BE2C (cell line): ENCODE measurements around the gene RPS21.

Experiments used
- DNase-seq: peaks from one replicate; pipeline ENCODE4 v3.0.0-alpha.2; 2020
- H3K27me3 ChIP-seq: fragments of 250-450 bp; sonication (Bioruptor Pico); 2 replicates; pipeline ENCODE4 v1.5.1; 2020; ENCODE audit warnings: mild to moderate bottlenecking
- H3K36me3 ChIP-seq: fragments of 250-450 bp; sonication (Bioruptor Pico); 2 replicates; pipeline ENCODE4 v1.5.1; 2020; ENCODE audit warnings: mild to moderate bottlenecking
- H3K4me1 ChIP-seq: fragments of 250-450 bp; sonication (Bioruptor Pico); 2 replicates; pipeline ENCODE4 v1.5.1; 2020
- H3K4me3 ChIP-seq: 2 replicates; pipeline ENCODE4 v1.5.1; 2011; ENCODE audit warnings: low read depth, low read length
- H3K9me3 ChIP-seq: fragments of 250-450 bp; sonication (Bioruptor Pico); 2 replicates; pipeline ENCODE4 v1.5.1; 2020
- TF ChIP-seq, protein P1 (sequence below): IDR thresholded peaks from 2 replicates; pipeline ENCODE4 v1.5.1; 2012; ENCODE audit warnings: mild to moderate bottlenecking, low read depth, low read length

Gene RPS21

DNA sequence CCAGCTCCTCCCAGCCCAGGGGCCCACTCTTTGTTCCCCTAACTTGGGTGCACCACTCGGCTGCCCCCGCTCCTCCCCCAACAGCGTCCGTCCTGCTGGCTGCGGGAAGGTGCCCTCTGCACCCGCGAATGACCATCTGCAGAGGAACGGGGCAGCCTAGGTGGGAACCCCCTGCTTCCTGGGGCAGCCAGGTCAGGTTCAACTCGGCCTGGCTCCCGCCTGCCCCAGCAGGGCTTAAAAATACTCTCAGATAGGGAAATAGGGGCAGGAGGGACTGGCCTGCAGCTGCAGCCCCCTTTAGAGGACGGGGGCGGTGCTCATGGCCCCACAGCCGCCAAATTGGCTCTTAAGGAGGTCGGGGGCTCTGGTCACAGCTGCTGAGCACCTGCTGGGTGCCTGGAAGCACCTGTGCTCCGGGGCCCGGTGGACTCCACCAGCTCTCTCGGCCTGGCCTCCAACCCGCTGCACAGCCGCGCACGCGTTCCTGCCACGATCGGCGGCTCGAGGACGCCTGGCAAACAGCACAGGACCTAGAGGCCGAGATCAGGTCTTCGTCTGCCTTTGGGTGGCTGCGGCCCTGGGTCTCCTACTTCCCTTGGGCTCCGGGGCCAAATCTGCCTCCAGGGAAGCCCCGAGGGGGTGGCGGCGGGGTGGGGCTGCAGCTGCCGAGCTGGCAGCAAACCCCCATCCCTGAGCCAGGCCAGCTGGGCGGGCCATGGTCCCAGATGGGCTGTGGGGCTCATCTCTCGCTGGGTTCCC lies 19.1 kb upstream of the RPS21 start:
- H3K9me3 ChIP-seq, result no peaks in the 10 kb centered on the region
- peak; percentile 74 for DNase-seq
- peak overlapping the region; percentile 52 for H3K4me3 ChIP-seq
- H3K4me1 ChIP-seq, result peaks cover 34% of the 10 kb centered on the region
- TF ChIP-seq, protein P1, sequence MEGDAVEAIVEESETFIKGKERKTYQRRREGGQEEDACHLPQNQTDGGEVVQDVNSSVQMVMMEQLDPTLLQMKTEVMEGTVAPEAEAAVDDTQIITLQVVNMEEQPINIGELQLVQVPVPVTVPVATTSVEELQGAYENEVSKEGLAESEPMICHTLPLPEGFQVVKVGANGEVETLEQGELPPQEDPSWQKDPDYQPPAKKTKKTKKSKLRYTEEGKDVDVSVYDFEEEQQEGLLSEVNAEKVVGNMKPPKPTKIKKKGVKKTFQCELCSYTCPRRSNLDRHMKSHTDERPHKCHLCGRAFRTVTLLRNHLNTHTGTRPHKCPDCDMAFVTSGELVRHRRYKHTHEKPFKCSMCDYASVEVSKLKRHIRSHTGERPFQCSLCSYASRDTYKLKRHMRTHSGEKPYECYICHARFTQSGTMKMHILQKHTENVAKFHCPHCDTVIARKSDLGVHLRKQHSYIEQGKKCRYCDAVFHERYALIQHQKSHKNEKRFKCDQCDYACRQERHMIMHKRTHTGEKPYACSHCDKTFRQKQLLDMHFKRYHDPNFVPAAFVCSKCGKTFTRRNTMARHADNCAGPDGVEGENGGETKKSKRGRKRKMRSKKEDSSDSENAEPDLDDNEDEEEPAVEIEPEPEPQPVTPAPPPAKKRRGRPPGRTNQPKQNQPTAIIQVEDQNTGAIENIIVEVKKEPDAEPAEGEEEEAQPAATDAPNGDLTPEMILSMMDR, result no peak
- peaks cover 3% of the 10 kb centered on the region; the same call in 1 of the 2 replicates for H3K27me3 ChIP-seq
- no peaks in the 10 kb centered on the region for H3K36me3 ChIP-seq

DNA sequence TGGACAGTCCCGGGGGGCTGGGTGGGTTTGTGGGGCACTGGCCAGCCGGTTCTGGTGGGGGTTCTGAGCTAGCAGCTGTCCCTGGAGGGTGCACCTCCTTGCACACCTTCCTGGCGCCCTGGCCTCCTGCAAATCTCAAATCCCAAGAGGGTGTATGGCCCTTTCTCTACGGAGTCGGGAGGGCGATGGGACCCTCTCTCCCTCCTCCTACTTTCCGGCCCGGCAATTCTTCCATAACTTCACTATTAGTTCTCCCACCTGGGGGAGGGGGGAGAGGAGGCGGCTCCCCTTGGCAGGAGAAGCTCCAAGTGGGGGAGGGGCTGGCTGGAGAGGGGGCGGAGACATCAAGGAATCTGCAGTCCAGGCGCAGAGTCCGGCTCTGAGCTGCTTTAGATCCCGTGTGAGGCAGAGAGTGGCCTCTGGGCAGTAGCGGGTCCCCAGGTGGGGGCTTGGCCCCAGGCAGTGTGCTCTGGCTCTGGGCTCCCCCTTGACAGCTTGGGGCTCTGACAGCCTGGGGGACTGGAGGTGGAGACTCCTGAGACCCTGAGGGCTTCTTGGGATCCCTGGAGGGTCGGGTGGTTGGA lies 18.4 kb upstream of the RPS21 start:
- Histone ChIP-seq H3K4me1 (peaks cover 29% of the 10 kb centered on the region), H3K36me3 (no peaks in the 10 kb centered on the region), H3K4me3 (peak overlapping the region; percentile 52), H3K27me3 (peaks cover 3% of the 10 kb centered on the region; the same call in 1 of the 2 replicates), H3K9me3 (no peaks in the 10 kb centered on the region)
- TF ChIP-seq, protein P1, result no peak
- DNase-seq, result peak; percentile 56

DNA sequence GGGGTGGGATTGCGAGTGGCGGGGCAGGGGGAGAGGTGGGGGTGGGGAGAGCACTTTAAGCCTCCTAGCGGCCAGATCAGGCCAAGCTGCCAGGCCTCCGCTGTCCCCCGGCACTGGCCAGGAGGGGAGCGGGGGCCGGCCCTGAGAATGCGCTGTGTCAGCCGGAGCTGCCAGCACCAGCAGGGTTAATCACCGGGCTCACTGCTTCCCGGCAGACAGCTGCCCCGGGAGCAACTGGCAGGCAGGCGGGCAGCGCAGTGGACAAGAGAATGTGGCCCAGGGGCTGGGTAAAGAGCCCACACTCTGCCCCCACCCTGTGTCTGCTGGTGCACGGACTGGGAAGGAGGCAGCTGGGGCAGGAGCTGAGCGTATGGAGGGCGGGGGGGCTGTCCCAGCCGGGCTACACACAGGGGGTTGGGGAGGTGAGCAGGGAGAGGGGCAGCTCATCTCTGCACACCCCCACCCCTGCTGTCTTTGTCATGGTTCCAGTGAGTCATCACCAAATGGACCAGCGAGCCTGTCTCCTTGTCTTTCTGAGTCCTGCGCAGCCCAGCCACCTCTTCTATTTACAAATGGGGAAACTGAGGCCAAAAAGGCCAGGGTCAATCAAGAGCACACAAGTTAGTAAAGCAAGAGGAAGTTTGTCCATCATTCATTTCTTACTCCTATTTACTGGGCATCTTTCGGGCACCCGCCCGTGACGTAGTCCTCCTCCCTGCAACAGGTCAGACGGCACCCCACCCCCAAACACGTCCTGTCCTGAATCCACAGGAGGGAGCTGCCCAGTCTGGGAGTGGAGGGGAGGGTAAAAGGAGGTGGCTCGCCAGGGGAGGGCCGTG lies 17.7 kb upstream of the RPS21 start:
- peak overlapping the region; percentile 52 for H3K4me3 ChIP-seq
- H3K9me3 ChIP-seq, result no peaks in the 10 kb centered on the region
- H3K4me1 ChIP-seq, result peaks cover 28% of the 10 kb centered on the region
- no peaks in the 10 kb centered on the region for H3K36me3 ChIP-seq
- peaks cover 3% of the 10 kb centered on the region; the same call in 1 of the 2 replicates for H3K27me3 ChIP-seq
- DNase-seq, result peak; percentile 66
- TF ChIP-seq, protein P1, result peak; percentile 34

DNA sequence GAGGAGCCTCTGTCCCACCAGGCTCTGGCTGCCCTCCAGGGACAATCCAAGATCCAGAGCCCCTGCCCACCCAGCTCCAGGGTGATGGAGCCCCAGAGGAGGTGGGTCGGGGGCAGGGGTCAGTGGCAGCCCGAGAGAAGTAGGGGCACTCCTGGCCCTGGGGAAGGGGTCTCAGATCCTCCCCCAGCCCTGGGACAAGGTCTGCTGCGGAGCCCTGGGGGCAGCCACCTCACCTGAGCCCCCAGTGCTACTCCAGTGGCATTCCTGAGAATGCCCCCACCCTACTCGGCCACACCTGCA lies 17.1 kb upstream of the RPS21 start:
- peaks cover 25% of the 10 kb centered on the region for H3K4me1 ChIP-seq
- H3K4me3 ChIP-seq, result no peak overlapping the region

DNA sequence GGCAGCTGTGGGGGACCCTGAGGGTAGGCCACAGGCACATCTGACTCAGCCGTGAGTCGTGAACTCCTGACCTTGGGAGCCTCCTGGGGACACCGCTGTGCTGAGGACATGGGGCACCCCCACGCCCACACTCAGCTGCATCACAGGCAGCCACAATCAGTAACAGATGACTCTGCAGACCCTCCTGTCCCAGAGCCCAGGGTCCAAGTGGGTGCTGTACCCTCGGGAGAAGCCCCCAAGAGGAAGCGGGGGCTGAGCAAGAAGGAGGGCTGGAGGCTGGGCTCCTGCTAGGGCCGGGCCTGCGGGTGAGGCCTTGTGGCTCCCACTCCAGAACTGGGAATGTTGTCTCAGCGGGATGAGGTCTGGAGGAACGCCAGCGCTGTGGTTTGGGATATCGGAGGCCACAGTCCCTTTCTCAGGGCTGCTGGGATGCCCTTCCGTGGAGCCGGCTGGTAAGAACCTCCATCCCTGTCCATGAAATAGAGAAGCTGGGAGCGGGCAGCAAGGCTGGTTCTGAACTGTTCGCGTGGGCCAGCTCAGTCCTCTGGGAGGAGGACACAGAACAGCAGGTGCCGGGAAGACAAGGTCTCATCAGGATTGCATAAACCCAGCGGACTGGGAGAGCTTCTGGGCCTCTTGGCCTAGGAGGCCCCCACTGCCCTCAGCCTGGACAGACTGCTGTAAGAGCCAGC lies 16.6 kb upstream of the RPS21 start:
- Histone ChIP-seq H3K36me3 (no peaks in the 10 kb centered on the region), H3K27me3 (peaks cover 3% of the 10 kb centered on the region; the same call in 1 of the 2 replicates), H3K9me3 (no peaks in the 10 kb centered on the region), H3K4me1 (peaks cover 24% of the 10 kb centered on the region), H3K4me3 (no peak overlapping the region)
- no peak for DNase-seq
- TF ChIP-seq, protein P1, result no peak

More for the DNA sequence above, 17.1 kb upstream of the RPS21 start:
- TF ChIP-seq, protein P1, result no peak
- Histone ChIP-seq H3K36me3 (no peaks in the 10 kb centered on the region), H3K9me3 (no peaks in the 10 kb centered on the region), H3K27me3 (peaks cover 3% of the 10 kb centered on the region; the same call in 1 of the 2 replicates)
- DNase-seq, result no peak
